Ishikawa (cell line): ENCODE results near the gene PHF21A.

Source experiments
- CEBPB ChIP-seq: IDR thresholded peaks from 2 replicates; pipeline ENCODE4 v1.6.1; 2012
- CREB1 ChIP-seq: IDR thresholded peaks from 2 replicates; pipeline ENCODE4 v1.6.1; 2012; ENCODE audit warnings: low read depth
- EGR1 ChIP-seq: IDR thresholded peaks from 2 replicates; pipeline ENCODE4 v1.6.1; 2012
- EP300 ChIP-seq: IDR thresholded peaks from 2 replicates; pipeline ENCODE4 v1.6.1; 2012; ENCODE audit warnings: borderline replicate concordance
- FOXM1 ChIP-seq: IDR thresholded peaks from 2 replicates; pipeline ENCODE4 v1.6.1; 2012; ENCODE audit warnings: low read depth, borderline replicate concordance
- NFIC ChIP-seq: IDR thresholded peaks from 2 replicates; pipeline ENCODE4 v1.6.1; 2012
- RAD21 ChIP-seq: IDR thresholded peaks from 2 replicates; pipeline ENCODE4 v1.6.1; 2012; ENCODE audit warnings: low read depth
- TAF1 ChIP-seq: IDR thresholded peaks from 2 replicates; pipeline ENCODE4 v1.6.1; 2012; ENCODE audit warnings: low read depth, mild to moderate bottlenecking
- TCF12 ChIP-seq: IDR thresholded peaks from 2 replicates; pipeline ENCODE4 v1.6.1; 2012; ENCODE audit warnings: low read depth
- TEAD4 ChIP-seq: IDR thresholded peaks from 2 replicates; pipeline ENCODE4 v1.6.1; 2012
- YY1 ChIP-seq: IDR thresholded peaks from 2 replicates; pipeline ENCODE4 v1.6.1; 2012; ENCODE audit warnings: low read depth
- ZBTB7A ChIP-seq: IDR thresholded peaks from 2 replicates; pipeline ENCODE4 v1.6.1; 2012; ENCODE audit warnings: low read depth
- TF ChIP-seq, protein P1 (sequence below): IDR thresholded peaks from 2 replicates; pipeline ENCODE4 v1.6.1; 2012
- TF ChIP-seq, protein P2 (sequence below): IDR thresholded peaks from 2 replicates; pipeline ENCODE4 v1.6.1; 2012
- TF ChIP-seq, protein P3 (sequence below): IDR thresholded peaks from 2 replicates; pipeline ENCODE4 v1.6.1; 2012; ENCODE audit warnings: low read depth, mild to moderate bottlenecking

The PHF21A gene

DNA sequence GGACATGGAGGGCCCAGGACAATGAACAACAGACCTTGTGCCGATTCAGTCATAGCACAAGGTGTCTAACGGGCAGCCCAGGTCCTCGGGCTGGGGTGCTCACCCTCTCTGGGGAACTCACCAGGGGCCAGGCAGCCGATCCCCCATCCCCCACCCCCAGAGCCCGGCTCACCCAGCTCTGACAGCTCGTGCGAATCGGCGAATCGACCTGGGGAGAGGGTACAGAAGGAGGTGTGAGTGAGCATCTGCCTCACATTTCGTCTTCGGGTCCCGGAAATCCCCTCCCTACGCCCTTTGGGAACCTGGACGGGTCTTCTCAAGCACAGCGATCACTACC lies 204.0 kb downstream of the PHF21A start:
- TF ChIP-seq, protein P1, sequence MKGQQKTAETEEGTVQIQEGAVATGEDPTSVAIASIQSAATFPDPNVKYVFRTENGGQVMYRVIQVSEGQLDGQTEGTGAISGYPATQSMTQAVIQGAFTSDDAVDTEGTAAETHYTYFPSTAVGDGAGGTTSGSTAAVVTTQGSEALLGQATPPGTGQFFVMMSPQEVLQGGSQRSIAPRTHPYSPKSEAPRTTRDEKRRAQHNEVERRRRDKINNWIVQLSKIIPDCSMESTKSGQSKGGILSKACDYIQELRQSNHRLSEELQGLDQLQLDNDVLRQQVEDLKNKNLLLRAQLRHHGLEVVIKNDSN: no peak
- TF ChIP-seq TEAD4: no peak
- no peak for TF ChIP-seq CREB1
- TF ChIP-seq TAF1: no peak
- no peak for TF ChIP-seq ZBTB7A
- no peak for TF ChIP-seq NFIC
- TF ChIP-seq RAD21: no peak
- TF ChIP-seq YY1: no peak
- TF ChIP-seq FOXM1: no peak
- no peak for TF ChIP-seq TCF12

DNA sequence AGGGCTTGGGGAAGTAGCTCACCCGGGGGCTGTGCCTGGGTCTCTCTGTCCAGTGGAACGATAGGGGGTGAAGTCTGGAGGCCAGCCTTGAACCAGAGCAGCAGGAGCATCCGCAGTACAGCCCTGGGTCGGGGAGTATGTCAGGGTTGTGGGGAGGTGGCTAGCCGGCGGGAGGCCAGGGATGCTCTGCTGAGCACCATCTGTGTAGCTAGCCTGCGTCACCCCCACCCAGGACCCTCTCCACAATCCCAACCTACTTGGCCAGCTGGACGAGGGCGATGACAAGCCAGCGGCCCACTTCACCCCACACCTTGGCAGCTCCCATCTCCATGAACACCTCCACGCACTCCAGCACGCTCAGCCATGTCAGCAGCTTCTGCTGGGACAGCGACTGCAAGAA lies 205.8 kb downstream of the PHF21A start:
- TF ChIP-seq TCF12: no peak
- no peak for TF ChIP-seq EP300
- no peak for TF ChIP-seq TAF1
- TF ChIP-seq, protein P1: no peak
- no peak for TF ChIP-seq ZBTB7A
- TF ChIP-seq NFIC: no peak
- no peak for TF ChIP-seq YY1
- TF ChIP-seq CREB1: no peak
- TF ChIP-seq FOXM1: no peak
- TF ChIP-seq, protein P2, sequence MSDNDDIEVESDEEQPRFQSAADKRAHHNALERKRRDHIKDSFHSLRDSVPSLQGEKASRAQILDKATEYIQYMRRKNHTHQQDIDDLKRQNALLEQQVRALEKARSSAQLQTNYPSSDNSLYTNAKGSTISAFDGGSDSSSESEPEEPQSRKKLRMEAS: no peak
- TF ChIP-seq CEBPB: no peak
- TF ChIP-seq, protein P3, sequence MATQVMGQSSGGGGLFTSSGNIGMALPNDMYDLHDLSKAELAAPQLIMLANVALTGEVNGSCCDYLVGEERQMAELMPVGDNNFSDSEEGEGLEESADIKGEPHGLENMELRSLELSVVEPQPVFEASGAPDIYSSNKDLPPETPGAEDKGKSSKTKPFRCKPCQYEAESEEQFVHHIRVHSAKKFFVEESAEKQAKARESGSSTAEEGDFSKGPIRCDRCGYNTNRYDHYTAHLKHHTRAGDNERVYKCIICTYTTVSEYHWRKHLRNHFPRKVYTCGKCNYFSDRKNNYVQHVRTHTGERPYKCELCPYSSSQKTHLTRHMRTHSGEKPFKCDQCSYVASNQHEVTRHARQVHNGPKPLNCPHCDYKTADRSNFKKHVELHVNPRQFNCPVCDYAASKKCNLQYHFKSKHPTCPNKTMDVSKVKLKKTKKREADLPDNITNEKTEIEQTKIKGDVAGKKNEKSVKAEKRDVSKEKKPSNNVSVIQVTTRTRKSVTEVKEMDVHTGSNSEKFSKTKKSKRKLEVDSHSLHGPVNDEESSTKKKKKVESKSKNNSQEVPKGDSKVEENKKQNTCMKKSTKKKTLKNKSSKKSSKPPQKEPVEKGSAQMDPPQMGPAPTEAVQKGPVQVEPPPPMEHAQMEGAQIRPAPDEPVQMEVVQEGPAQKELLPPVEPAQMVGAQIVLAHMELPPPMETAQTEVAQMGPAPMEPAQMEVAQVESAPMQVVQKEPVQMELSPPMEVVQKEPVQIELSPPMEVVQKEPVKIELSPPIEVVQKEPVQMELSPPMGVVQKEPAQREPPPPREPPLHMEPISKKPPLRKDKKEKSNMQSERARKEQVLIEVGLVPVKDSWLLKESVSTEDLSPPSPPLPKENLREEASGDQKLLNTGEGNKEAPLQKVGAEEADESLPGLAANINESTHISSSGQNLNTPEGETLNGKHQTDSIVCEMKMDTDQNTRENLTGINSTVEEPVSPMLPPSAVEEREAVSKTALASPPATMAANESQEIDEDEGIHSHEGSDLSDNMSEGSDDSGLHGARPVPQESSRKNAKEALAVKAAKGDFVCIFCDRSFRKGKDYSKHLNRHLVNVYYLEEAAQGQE: no peak
- no peak for TF ChIP-seq TEAD4
- TF ChIP-seq EGR1: no peak

DNA sequence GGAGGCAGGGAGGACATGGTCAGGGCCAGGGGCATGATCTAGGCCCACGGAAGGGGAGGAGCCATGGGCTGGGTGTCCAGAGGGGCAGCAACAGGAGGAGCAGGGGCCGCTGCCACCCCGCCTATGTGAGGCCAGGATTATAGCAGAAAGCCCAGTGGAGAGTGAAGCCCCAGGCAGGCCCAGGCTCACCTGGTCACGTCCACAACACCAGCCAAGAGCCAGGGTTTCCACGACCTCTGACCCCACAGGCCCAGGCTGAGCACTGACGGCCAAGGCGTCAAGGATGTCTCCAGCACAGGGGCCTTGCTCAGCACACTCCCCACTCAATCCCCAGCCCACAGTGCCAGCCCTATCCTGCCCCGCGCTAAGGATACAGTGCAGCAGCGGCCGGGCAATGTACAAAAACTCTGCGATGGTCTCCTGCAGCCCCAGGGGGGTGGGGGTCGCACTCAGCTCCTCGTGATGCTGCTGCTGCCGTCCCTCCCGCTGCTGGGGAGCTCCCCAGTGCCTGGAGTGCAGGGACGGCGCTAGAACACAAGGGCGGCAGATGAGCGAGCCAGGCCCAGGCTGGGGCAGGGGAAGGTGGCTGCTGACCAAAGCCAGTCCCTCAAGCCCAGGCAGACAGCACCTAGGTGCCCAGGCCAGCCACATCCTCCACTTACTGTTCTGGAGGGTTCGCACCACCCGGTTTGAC lies 207.2 kb downstream of the PHF21A start:
- TF ChIP-seq FOXM1 (no peak), CREB1 (no peak), YY1 (no peak), TAF1 (no peak)
- TF ChIP-seq, protein P3: no peak

DNA sequence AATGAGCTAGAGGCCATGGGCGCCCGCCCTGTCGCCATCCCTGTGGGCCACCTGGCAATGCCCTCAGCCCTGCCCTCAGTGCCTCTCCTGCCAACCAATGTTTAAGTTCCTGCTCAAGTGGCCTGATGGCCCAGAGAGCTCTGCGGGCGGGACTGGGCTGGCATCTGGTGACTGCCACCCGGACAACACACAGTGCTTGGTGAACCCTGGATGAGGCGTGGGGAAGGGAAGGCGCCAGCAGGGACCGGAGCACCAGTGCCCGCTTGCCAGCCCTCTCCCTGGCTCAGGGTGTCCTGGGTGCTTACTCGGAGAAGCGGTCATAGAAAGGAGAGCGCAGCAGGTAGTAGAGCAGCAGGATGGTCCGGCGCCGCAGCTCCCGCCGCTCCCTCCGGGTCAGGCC lies 207.7 kb downstream of the PHF21A start:
- TF ChIP-seq RAD21: no peak
- TF ChIP-seq, protein P3: no peak
- no peak for TF ChIP-seq ZBTB7A
- TF ChIP-seq, protein P2: no peak
- no peak for TF ChIP-seq TAF1
- no peak for TF ChIP-seq TEAD4
- TF ChIP-seq EGR1: no peak

DNA sequence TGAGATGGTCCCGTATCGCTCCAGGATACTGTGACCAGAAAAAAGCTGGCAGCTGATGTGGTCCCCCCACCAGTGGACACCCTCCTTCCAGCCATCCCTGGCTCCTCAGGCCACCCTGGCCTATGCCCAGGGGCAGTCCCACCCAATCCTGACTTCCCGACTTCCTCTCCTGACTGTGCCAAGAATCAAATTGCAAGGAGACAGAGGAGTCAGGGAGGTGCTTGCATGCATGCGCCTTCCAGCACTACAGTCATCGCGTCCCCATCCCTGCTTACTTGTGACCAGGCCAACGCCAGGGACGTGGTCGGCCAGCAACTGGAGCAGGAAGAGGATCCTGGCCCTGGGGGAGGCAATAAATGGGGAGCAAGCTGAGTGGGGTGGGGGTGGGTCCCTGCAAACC lies 210.6 kb downstream of the PHF21A start:
- TF ChIP-seq, protein P3: no peak
- TF ChIP-seq TAF1: no peak
- no peak for TF ChIP-seq CEBPB
- TF ChIP-seq, protein P2: no peak
- TF ChIP-seq NFIC: no peak
- no peak for TF ChIP-seq FOXM1
